ENCODE results near the gene POU3F1.

The POU3F1 gene

DNA sequence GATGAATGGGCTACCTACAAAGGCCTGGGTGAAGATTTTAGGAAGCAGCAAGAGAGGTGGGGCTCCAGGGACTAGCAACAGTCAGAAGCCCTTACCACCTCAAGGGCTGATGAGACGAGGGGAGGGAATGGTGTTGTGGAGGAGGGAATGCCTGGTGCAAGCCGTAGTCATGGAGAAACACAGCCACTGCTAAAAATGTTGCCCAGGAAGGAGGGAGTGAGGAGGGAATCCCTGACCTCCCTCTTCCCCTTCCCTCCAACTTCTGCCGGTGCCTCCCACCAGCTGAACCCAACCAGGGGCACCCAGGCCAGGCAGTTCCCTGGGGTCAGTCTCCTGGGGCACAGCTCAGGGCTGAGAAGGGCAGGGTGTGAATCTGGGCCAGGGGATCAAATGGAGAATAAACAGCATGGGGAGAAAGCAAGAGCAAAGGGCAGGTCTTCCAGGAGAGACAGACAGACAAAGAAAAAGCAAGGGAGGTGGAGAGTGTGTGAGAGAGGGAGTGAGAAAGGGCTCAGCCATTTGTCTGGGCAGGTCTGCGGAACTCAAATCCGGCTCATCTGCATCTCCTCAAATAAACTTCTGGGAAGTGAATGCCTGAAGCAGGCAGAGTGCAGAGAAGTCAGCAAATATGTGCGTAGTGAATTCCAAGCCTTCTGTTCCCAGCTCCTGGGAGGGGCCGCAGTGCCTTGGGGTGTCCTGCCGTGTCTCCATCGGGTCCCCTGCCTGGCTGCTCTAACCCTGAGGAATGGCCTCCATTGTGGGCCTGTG is 27.1 kb upstream of the POU3F1 start:
- DNase-seq (ENCODE audit: low read depth) = no peak

DNA sequence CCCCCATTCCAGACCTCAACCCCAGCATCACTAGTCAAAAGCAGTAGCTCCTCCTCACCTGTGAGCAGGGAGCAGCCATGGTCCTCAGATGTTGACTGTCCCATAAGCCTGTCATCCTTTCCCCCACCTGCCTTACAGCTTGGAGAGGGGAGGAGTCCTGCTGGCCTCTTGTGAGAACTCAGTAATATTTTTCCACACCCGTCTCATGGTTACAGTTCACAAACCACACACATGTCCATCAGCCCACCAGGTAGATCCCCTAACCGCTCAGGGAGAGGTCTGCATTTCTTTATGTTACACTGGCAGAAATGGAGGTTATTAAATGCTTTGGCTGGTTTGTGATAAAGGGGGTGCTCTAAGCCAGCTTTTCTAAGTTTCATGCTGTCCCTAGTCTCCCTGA is 26.3 kb upstream of the POU3F1 start:
- no peak for DNase-seq (ENCODE audit: low read depth)

DNA sequence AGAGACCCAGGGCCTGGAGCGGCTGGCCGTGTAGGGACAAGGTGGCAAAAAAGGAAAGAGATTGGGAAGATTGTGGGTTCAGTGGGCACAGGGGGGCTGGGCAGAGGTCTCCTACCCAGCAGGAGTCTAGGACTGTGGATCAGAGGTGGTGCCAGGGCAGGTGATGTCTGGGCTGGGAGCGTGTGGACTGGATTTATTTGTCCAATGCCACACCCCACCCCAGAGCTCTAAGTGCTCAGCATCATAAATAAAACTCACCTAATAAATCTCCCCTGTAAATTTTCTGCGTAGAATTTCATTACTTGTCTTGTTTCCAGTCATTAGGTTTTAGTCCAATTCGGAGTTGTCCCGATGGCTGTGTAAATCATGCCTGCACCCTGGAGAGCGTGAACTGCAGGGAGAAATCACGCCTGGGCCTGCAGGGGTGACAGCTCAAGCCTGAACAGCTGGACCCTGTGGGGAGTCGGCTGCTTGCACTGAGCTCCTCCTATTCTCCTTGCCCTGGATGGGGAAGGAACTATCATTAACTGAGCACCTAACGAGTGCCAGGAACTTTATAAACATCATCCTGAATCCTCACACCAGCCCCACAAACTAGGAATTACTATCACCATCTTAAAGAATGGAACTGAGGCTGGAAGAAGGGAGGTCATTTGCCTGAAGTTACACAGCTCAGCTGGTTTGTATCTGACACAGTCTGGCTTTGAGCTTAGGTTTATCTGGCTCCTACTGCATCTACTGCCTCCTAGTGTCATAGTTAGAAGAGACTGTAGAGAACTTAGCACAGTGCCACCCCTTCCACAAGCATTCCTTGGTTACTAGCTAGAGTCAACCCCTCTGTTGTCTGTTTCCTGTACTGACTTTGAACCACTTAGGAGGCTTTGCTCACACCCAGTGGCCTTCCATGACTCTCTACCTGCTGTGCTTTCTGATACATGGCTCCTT is 25.0 kb upstream of the POU3F1 start:
- no peak for DNase-seq (ENCODE audit: low read depth)

DNA sequence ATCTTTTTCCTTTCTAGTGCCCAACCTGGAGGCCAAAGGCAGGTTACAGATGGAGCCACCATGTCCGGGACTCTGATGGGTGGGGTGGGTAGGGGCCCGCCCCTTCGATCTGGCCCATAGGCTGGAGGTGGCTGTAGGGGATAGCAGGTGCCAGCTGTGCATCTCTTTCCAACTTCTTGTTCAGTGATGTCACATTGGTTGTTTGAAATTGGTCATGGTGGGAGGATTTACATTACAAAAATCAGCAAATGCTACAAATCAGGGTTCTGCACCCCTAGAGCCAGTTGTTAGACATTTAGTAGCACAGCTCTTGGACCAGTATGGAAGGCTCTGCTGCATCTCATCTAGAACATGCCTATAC is 22.4 kb upstream of the POU3F1 start:
- no peak for DNase-seq (ENCODE audit: low read depth)

DNA sequence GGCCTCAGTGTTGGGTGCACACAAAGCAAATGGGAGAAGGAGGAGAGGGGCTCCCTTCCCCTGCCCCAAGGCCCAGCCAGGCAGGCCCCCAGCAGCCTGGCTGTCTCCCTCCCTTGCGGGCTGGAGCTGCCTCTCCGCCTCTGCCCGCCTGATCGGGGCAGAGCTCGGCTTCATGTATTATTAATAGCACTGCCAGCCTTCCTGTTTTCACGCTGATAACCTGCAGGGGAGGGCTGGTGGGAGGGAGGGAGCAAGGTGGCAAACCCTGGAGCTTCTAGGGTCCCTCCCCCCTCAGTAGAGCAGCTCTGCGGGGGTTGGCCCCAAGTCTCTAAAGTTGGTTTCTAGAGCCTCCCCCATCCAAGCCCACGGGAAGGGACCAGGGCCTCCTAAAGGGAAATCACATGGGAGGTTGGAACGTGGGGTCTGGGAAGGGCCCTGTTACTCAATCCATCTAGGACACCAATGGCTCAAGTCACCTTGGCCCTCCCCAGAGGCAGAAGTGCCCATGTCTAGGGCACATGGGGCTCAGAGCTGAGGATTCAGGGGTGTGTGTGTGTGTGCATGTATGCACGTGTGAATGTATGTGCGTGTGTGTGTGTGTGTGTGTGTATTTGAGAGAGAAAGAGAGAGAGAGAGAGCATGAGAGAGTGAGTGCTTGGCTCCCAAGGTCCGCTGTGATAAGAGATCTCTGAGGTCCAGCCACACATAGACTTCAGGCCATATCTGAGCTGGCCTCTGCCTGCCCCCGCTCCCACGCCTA is 21.8 kb upstream of the POU3F1 start:
- DNase-seq (ENCODE audit: low read depth) = no peak

DNA sequence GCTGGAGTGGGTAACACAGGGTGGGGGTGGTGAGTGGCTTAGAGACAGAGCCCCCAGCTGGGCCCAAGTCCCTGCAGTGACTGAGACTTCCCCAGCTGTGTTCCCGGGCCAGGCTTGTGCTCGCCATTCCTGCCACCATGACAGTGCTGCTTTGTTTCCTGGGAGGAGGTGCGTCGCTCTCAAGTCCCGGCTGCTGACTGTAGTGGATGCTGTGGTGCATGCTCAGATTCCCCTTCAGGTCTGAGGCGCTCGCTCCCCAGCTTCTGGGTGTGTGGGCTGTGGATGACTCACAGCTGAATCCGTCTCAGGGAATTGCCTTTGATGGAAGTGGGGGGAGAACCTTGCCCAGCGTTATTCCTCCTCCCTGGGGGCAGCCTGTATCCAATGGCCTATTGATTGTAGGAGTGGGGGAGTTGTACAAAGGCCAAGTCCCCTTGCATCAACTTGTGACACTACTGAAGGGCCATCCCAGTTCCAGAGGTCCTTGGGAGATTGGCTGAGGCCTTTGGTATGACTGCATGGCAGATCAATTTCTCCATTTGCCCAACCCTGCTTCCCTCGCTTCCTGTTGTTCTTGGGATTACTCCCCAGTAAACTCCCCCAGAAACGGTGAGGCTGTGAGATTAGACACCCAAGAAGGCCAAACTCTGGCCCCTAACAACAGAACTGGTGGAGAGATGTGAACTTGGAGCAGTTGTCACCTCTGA is 17.8 kb upstream of the POU3F1 start:
- no peak for DNase-seq (ENCODE audit: low read depth)

DNA sequence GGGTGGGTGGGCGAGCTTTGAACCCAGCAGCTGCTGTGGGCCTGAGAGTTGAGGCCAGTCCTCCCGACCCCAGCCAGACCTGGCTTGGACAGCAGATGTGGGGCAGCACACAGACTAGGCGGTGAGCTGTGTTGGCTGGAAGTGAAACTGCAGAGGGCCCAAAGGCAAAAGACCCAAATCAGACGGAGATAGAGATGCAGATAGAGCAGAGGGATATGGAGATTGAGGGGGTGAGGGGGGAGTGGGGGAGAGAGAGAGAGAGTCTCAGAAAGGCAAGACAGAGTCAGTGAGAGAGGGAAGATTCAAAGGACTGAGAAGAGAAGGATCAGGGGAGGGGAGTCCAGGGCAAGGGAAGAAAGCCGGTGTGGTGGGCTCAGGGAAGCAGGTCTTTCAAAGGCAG is 17.0 kb upstream of the POU3F1 start:
- DNase-seq (ENCODE audit: low read depth) = no peak

DNA sequence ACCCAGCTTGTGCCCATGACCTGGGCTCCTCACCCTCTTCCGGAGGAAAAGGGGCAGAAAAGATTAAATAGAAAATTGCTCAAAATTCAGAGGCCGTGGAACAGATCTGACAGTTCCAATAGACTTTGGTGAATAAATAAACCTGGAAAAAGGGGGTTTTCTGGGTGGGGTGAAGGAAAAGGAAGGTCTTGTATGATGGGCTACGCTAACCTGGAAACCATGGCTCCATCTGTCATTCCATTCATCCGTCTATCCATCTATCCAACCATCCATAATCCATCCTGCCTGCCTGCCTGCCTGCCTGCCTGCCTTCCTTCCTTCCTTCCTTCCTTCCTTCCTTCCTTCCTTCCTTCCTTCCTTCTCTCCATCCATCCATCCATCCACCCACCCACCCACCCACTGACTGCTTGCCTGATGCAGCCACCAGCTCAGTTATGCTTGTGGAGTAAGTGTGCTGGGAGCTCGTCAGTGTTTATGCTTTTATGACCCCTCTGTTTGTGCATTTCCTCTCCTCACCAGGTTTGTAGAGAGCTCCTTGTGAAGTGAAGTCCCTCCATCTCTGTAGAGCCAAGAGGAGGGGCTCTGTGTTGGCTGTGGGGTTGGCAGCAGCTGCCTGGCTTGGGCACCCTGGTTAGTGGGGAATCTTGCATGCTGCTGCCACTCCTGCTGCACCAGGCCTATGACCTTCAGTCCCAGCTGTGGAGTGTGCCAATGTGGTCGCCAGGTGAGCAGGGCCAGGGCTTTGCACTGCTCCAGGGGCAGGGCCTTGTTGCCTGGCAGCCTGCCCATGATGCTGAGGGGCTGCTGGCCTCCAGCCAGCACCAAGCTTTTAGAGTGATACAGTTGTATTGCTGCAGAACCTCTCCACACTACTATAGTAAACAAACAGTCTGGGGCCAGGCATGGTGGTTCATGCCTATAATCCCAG is 16.0 kb upstream of the POU3F1 start:
- no peak for DNase-seq (ENCODE audit: low read depth)

DNA sequence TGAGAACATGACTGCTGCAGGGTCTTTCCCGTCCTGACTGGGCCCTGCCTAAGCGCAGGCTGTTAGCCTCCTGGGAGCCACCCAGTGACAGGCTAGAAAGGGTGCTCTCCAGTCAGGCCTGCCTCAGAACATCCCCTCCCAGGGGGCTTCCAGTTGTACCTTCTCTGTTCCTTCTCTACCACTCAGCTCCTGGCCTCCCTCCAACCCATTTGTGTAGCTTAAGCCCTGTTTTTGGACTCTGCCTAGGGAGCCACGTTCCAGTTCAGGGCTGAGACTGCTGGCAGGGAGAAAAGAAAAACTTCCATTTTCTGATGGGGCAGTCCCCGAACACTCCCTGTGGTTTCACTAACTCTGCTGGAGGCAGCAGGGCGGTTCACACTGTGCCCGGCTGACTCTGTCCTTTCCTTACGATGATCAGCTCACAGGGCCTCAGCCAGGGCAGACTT is 15.3 kb upstream of the POU3F1 start:
- DNase-seq (ENCODE audit: low read depth) = no peak

DNA sequence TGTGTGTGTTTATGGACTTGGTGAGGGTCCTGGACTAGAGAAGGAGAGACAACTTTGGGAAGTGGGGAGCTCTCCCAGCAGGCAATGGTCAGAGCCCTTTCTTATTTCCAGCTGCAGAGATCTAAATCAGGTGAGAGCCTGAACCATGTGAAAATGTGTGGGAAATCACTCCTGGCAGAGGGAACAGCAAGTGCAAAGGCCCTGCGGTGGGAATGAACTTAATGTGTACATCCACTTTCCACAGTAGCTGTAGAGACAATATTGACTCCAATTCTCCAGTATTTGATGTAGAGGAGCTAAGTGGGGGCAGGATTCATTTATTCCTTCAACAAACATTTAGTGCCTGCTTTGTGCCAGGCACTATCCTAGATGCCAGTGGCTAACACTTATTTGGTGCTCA is 14.7 kb upstream of the POU3F1 start:
- no peak for DNase-seq (ENCODE audit: low read depth)

DNA sequence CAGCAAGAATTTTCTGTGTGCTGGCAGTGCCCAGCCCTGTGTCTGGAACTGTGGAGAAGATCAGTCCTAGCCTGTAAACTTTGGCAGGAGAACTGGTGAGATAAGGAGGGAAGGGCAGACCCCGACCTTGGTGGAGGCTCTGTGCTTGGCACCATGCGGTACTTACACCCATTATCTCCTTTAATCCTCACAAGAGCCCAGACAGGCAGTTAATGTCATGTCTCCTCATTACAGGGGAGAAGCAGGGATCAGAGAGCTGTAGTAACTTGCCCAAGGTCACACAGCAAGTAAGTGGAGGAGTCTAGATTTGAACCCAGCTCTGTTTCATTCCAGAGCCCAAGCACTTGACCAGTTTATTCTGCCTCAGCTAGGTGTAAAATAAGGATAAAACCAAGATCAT is 13.9 kb upstream of the POU3F1 start:
- DNase-seq (ENCODE audit: low read depth) = no peak

DNA sequence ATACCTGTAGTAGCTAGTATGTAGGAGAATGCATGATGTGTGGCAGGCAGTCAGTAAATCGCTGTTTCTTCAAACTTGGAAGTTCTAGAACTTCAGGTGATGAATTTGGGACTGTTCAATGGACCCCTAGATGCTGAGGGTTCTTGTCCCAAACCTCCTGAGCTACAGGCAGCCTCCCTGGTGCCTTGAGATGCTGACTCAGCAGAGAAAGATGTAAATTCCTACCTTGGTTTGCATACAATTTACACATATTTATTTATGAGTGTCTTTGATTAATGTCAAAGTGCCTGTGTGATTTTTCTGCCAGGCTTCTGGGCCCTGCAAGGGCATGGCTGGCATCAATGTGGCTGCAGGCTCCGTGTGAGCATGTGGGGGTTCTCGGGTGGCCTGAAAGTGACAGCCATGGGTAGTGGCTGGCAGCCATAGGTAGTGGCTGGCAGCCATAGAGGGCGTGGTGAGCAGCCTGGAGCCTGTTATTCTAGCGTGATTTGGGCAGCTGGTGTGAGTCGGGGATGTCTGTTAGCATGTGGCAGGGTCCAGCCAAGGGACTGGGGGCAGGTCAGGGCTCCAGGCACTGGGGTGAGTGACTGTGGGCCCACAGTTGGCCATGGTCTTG is 13.2 kb upstream of the POU3F1 start:
- no peak for DNase-seq (ENCODE audit: low read depth)

DNA sequence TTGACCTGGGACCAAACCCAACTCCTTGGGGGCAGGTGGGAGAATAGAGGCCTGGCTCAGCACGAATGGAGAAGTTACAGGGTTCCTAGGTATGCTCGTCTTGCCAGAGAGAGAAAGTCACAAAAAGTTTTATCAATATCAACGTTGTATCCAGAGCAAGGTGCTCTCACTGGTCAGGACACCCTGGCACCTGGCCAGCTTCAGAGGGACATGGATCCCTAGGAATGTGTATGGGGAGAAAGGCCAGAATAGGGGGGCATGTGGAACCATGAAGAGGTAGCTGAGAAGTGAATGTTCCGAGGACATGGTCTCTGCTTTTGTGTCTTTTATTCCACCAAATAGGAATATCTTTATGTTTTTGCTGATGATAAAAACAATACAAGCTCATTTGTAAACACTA is 9.4 kb upstream of the POU3F1 start:
- no peak for DNase-seq (ENCODE audit: low read depth)

DNA sequence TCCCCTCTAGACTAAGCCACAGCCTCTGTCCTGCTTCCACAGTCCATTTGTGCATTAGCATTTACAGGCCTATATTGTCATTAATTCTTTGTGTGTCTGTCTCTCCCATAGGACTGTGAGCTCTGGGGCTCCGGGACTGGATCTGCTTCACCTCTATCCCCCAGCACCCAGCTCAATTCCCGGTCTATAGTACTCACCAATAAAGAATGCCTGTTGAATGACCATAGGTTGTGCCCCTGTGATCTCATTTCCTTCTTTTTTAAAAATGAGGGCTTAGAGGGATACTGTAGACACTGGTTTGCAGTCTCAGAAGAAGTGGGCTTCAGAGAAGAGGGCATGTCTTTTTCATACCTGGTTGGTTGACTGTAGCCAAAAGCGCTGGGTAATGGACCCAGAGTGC is 8.8 kb upstream of the POU3F1 start:
- no peak for DNase-seq (ENCODE audit: low read depth)

DNA sequence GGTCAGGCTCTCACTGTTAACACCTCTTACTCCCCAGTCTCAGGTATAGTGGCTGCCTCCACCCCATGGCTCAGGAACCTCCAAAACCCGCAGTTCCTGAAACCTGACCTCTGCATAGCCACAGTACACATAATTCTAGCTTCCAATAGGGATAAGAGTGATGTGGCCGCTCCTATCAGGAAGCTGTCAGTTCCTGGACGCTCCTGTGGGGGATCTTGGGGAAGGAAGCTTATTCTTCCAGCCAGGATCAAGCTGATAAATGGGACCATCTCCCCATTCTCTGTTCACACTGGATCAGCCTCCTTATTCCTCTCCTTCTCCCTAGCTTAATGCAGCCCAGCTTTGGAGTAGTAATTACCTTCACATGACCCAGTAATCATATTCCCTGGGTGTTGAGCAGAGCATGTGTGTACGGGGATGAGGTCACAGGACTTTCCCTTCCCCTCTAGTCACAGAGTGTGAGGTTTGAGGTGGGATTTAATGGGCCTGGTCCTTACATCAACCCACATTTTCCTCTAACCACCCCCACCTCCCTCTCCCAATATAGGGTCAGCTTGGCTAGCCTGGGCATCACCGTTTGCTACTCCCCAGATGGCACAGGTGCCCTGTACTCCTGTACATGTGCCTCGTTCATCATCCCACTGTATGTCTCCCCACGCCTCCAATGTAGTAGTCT is 7.0 kb upstream of the POU3F1 start:
- no peak for DNase-seq (ENCODE audit: low read depth)

DNA sequence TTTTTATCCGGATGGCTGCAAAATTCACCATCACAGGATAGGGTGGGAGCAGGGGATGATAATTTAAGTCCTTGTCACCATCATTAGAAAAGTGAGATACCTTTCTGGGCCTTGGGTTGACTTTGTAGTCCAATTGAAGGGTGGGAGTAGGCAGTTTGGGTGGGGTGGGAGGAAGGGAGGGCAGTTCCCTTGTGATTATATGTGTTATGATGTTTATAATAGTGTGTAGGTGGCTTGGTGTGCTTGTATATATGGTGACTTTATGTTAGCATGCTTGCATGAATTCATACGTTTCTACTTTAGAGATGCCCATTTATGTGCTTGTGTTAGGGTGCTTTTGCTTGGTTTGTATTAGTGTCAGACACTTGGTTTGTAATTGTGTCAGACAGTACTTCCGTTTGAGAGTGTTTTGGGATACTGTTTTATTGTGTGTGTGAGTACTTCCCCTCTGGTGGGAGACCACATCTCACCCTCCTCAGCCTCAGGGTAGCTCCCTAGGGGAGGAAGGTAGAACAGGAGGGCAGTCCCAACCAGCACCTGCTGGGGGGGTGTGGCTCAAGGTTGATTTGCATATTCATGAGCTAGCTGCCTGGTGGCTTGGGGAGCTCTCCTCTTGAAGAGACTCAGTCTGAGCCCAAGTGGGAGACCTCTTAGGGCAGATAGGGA is 6.3 kb upstream of the POU3F1 start:
- DNase-seq (ENCODE audit: low read depth) = no peak

DNA sequence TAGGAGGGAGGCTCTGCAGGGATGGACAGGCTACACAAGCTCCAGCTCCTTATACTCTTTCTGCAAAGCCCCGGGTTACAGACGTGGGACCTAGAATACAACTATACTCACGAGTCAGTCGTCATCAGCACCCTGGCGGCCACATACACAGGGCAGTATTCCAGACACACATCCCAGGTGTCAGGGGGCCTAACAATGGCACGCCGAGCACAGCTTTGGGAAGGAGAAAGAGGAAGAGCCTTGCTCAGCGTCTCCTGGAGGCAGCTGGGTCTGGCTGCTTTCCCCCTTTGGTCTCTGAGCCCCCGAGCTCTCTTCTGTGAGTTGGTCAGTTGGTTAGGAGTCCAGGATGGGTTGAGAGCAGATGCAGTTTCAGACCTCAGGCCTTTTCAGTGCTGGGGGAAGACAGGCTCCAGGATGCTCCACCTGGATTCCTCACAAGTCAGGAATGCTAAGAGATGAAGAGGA is 4.5 kb upstream of the POU3F1 start:
- DNase-seq (ENCODE audit: low read depth) = no peak

DNA sequence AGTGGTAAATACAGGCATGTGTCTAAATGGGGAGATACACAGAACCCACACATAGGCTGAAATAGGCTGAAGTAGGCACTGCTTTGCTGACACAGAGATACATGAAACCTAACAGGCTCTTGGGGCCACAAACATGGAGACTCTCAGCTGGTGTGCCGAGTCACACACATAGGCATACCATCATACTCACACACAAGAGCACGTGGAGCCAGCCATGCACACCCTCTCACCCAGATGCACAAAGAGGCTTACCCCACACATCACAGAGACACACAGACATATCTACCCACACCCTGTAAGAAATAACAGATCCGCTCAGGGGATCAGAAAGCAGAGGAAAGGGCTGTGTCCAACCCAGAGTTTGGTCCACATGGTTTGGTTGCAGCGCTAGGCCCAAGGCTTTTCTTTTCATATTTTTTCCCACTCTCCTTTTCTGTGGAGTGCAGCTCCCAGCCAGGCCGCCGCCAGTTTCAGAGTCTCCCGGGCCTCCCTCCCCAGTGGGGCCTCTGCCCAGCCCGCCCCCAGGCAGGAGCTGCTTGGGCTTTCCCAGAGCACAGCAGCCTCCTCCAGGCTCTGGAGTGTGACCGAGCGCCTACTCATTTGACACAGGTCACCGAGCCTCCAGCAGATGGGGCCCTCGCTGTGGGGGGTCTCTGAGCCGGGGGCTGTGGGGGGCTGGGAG is 3.9 kb upstream of the POU3F1 start:
- no peak for DNase-seq (ENCODE audit: low read depth)

Data from stimulated activated CD4-positive, alpha-beta T cell treated with anti-CD3 and anti-CD28 coated beads, Interleukin-2, amount 100 ng/mL, for 4 hours (primary cell).